Left forelimb (tissue), 1 donor: ENCODE measurements around the gene TLX2.
"Not testable (repeated sequence)": the region's sequence is repeated elsewhere in the genome, so short reads cannot be mapped to it uniquely, and the experiment has no call there.

Experiments used
- DNase-seq: peaks from one replicate; pipeline ENCODE4 v3.0.0-alpha.2; 2018; ENCODE audit warnings: low spot score

Gene TLX2

DNA sequence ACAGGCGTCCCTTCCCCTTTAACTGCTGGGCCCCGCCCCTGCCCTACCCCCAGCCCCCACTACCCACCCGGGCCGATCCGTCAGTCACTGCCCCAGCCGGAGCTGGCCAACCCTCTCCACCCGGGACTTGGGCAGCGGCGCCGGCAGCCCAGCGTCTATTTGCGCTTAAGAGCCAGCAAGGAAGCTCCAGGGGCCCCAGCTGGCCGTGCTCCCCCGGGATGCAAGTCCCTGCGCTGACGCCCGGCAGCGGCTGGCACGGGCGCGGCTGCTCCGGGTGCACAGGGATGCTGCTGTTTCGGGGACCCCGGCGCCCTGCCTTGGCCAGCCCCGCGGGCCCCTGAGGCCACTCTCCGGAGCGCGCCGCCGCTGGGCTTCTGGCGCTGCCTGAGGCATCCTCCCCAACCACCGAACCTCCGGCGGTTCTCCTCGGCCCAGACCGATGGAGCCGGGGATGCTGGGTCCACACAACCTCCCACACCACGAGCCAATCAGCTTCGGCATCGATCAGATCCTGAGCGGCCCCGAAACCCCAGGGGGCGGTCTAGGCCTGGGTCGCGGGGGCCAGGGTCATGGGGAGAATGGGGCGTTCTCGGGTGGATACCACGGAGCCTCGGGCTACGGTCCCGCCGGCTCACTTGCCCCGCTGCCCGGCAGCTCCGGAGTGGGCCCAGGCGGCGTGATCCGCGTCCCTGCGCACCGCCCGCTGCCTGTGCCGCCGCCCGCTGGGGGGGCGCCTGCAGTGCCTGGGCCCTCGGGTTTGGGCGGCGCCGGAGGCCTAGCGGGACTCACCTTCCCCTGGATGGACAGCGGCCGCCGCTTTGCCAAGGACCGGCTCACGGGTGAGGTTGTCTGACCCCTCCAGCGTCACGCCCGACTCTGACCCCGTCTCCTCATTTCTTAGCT lies at the start of gene TLX2:
Gene TLX2 (plus strand): TSS at position 83 of the 903 bp plus-strand sequence. CDS start 357 bp downstream, at position 440.
- DNase-seq, result no peak

DNA sequence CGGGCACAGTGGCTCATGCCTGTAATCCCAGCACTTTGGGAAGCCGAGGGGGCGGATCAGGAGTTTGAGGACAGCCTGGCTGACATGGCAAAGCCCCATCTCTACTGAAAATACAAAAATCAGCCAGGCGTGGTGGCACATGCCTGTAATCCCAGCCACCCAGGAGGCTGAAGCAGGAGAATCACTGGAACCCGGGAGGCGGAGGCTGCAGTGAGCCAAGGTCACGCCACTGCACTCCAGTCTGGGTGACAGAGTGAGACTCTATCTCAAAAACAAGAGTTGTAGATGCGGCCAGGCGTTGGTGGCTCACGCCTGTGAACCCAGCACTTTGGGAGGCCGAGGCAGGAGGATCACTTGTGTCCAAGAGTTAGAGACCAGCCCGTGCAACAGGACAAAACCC lies 43.5 kb upstream of the TLX2 start:
- DNase-seq, result not testable (repeated sequence)

DNA sequence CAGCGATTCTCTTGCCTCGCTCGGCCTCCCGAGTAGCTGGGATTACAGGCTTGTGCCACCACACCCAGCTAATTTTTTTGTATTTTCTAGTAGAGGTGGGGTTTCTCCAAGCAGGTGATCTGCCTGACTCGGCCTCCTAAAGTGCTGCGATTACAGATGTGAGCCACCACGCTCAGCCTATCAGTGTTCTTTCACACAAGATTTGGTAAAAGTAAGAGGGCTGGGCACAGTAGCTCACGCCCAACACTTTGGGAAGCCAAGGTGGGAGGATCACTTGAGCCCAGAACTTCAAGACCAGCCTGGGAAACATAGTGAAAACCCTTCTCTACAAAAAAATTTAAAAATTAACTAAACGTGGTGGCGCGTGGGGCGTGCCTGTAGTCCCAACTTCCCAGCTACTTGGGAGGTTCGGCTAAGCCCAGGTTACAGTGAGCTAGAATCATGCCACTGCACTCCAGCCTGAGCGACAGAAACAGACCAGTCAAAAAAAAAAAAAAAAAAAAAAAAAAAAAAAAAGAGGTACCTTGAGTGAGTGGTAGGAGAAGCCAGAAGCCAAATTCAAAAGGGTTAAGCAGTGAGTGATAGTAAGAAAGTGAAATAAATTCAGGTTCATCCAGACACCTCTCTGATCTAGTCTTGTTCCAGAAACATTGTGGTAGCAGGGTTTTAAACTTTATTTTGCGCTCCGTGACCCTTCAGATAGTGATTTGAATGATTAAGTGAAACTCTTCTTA lies 42.8 kb upstream of the TLX2 start:
- no peak for DNase-seq

DNA sequence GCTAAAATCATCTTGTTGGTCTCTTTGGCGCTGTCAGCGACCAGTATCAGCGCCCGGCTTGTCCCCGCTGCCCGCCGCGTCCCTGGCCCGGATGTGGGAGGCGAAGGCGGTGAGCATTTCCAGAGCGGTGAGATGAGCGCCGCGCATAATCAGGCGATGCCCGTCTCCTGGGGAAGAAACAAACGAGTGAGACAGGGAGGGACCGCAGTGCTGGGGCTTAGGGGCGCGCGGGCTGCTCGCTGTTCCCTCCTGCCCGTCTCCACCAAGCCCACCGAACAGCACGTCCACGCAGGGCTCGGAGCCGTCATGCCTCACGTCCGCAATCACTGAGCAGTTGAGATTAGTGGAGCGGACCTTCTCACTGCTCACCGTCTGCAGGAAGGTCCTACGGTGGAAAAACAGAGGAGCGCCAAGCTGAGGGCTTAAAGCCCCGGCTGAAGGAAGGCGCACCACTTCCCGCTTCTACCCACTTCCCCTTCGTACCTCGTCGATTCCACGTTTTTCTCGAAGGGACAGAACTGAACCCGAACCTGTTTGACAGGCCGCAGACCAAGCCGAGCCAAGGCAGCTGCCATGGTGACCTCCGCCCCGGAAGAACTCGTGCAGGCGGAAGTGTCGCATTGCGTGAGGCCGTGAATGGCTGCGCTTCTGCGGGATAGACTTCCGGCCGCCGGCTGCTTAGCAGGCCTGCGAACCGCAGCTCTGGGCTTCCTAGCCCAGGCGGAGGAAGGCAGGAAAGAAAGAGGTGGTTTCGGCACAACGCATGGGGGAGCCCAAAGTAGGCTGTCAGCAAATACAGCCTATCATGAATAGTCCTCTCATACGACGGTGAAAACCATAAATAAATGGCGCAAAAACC lies 41.9 kb upstream of the TLX2 start, which contains the start of gene MRPL53:
Gene MRPL53 (minus strand): TSS at position 595 of the 859 bp plus-strand sequence. CDS start 20 bp downstream, at position 575.
- peak; percentile 97 for DNase-seq

DNA sequence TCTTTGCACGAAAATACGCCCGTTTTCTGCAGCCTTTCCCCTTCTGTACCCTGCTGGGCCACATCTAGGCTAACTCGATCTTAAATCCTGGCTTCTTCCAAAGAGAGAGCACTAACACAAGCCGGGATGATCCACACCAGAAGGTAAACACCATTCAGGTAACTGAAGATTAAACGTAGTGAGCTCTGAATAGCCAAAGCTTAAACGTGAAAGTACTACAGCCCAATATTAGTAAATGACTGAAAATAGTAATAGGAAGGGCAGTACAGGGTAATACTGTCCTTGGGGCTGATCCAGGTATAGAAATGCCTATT lies 41.3 kb upstream of the TLX2 start:
- no peak for DNase-seq

DNA sequence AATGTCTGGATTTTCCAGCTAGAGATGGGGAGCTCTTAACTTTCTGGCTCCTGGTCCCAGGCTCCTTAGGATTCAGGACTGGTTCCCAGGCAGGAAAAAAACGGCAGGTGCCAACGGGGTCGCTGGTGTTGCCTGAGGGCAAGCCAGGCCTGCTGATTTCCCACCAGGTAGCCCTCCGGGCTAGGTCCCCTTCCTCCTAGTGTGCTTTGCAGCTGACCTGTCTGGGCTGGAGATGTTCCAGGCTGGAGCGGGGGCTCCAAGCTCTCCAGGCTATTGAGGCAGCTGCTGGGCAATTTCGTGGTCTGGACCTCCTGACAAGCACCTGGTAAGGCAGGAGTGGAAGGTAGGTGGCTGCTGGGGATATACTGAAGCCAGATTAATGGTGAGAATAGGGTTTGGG lies 39.8 kb upstream of the TLX2 start:
- no peak for DNase-seq

DNA sequence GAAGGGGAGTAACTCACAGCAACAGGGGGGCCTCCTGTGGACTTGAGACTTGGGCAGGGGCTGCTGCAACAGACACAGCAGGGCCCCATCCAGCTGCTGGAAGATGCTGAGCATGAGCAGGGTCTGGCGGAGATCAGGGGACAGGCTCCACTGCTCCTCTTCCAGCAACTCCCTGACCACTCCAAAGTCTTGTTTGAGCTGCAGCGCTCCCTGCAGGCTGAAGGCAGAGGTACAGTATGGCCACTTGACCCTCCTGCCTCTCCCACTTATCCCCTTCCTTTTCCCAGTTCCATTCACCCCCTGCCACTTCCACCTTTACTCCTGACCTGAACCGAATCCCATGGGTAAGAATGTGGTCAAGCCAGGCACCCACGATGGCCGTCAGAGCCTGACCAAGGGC lies 39.4 kb upstream of the TLX2 start:
- DNase-seq, result no peak

DNA sequence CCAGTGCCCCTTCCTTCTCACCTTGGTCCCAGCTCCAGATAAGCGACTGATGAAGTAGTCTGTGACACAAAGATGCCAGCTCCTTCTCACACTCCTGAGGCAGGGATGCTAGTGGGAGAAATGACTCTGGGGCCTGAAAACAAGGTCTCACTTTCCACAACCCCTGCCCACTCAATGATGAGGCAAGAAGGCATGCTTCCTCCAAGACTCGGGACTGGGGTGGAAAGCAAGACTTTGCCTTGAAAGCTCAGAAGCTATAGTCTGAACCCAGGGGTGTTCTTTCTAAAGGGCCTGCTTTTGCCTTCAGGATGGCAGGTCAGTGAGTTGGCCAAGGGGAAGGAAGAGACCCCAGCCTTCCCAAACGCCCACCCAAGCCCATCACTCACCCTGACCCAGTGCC lies 32.8 kb upstream of the TLX2 start:
- DNase-seq, result no peak

DNA sequence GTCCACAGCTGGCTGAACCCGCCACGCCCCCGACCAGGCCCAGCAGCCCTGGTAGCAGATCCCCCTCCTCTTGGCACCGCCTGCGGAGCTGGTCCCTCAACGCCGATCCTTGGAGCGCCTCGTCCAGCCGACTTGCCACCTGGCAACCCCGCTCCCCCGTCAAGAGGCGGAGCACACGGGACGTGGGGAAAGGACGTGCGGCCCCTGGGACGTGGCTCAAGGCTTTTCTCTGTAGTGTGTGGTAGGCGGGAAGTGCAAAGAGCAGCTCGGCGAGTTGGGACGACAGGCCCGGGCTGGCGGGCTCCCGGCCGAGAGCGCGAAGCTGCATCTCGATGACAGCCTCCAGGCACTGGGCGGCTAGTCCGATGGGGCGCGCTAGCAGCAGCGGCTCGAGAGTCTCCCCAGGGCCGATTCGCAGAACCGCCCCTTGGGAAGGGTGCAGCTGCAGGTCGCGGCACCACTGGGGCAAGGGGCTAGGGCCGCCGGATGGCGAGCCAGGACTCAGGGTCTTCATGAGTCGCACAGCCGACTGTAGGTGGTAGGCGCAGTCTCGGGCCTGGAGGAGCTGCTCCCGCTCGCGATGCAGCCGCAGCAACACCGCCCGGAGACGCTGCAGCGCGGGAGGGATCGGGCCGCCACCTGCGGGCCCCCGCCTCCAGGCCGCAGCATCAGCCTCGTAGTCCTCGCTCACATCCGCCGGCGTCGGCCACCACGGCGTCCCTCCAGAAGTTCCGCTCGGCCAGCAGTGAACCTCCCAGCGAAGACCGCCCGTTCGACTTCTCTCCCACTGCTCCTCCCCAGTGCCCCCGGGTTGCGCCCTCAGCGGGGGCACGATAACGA lies 32.1 kb upstream of the TLX2 start:
- DNase-seq, result no peak

DNA sequence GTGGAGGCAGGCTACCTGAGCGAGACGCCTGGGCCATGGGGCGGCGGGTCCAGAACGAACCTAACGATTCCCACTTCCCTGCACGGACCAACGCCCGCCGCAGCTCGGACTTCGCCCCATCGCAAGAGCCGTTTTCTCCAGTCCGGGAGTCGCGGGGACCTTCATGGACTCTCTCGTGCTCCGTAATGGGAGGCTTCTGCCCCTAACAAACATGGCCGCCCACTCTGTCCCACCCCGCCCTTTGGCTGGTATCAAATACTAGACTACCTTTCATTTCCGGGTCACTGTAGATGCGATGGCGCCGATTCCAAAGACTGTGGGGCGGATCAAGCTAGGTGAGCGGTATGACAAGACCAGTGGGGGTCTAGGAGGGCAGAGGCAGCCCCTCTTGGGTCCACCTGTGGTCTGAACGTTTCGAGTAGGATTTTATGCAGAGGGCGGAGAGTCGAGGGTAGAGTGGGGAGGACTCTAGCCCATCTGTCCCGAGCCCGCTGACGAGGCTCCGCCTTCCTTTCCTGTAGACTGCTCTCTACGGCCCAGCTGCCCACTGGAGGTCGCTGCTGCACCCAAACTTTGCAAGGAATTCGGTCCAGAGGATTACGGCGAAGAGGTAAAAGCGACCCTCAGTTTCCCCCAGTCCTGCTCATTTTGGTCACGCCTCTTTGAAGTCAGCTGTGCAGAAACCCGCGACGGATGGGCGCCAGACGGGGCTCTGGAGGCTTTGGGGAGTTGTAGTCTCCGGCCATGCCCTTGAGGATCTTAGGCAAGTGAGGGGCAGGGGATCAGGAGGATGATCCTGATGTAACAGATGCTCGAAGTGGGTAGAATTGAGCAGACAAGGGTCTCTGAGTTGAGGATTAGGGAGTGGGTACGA lies 31.2 kb upstream of the TLX2 start, which contains the start of the genes CCDC142 and TTC31:
Gene CCDC142 (minus strand): TSS at position 198 of the 874 bp plus-strand sequence. CDS start 161 bp downstream, at position 37.
Gene TTC31 (plus strand): TSS at position 281 of the 874 bp plus-strand sequence. CDS start 15 bp downstream, at position 296.
- DNase-seq, result peak; percentile 96

DNA sequence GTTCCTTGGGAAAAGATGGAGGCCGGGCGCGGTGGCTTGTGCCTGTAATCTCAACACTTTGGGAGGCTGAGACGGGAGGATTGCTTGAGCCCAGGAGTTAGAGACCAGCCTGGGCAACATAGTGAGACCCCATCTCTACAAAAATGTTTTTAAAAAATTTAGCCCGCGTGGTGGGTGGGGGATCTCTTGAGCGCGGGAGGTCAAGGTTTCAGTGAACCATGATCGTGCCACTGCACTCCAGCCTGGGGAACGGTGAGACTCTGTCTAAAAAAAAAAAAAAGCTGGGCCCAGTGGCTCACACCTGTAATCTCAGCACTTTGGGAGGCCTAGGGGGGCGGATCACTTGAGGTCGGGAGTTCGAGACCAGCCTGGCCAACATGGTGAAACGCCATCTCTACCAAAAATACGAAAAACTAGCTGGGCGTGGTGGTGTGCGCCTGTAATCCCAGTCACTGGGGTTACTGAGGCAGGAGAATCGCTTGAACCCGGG lies 30.5 kb upstream of the TLX2 start:
- not testable (repeated sequence) for DNase-seq

DNA sequence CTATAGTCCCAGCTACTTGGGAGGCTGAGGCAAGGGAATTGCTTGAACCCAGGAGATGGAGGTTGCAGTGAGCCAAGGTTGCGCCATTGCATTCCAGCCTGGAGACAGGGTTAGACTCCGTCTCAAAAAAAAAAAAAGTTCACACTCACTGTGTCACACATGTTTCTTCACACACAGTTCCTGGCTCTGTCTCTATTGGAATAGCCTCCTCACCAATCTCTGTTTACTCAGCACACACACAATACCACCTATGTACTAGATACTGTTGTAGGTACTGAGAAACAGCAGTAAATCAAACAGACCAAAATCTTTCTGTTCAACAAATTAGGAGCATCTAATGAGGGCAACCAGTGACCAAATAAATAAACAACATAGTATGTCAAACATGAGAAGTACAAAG lies 28.1 kb upstream of the TLX2 start:
- no peak for DNase-seq

DNA sequence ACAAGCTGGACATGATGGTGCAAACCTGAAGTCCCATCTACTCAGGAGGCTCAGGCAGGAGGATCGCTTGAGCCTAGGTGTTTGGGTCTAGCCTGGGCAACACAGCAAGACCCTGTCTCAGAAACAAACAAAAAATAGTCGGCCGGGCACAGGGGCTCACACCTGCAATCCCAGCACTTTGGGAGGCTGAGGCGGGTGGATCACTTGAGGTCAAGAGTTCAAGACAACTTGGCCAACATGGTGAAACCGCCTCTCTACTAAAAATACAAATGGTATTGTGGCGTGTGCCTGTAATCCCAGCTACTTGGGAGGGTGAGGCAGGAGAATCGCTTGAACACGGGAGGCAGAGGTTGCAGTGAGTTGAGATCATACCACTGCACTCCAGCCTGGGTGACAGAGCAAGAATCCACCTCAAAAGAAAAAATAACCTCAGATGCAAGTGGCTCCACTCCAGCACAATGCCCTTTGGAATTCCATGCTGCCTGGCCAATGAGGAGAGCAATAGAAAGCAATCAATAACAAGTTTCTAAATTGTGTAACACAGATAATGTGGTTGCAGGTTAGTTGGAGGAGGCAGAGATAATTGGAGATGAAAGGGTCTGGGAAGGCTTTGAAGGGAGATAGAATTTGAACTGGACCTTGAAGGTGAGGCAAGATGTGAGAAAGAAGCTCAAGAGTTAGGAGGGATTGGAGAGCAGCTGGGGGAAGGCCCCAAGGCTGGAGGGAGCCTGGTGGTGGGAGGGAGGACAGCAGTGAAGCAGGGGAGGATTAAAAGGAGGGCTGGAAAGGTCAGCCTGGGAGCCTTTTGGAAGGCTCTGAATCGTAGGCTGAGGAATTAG lies 25.4 kb upstream of the TLX2 start:
- no peak for DNase-seq

DNA sequence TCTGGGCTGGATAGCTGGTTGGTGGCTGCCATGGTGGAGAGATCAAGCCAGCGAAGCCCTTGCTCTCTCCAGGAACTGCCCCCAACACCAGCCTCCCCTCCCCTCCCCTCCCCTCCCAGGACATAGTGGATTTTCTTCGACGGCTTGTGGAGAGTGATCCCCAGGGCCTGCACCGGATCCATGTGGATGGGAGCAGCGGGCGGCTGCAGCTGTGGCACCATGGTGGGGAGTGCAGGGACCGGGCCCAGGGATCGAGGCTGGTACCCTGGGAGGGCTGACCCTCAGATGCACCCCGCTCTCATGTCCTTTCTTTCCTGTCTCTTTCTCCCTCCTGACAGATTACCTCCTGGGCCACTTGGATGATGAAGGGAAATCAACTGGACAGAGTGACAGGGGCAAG lies 24.3 kb upstream of the TLX2 start:
- DNase-seq, result no peak

DNA sequence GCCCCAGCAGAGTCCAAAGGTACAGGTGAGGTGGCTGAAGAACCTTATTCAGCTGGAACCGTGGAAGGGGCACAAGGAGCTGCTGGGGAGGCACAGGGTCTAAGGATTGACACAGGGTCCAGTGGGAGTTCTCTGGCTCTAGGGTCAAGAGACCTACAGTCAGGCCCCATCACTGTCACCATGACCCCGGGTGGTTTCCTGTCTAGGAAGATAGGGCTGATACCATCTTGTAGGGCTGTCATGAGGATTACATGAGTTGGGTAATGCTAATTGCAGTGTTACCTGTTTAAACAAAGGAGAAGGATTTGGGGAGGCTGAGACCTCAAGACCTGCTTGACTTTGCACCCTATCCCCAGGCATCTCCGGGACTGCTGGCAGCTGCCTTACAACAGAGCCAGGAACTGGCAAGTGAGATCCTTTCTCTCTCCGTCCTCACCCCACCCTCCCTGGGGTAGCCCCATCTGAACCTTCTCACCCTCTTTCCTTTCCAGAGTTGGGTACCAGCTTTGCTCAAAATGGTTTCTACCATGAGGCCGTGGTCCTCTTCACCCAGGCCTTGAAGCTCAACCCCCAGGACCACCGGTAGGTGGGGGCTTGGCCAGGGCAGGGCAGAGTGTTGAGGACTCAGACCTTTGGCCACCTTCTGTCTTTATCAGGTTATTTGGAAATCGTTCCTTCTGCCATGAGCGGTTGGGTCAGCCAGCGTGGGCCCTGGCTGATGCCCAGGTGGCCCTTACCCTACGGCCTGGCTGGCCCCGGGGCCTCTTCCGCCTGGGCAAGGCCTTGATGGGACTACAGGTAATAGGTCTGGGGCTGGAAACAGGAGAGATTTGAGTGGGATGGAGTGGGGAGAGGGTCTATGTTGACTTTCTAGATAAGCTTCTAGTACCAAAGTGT lies 22.4 kb upstream of the TLX2 start:
- no peak for DNase-seq

DNA sequence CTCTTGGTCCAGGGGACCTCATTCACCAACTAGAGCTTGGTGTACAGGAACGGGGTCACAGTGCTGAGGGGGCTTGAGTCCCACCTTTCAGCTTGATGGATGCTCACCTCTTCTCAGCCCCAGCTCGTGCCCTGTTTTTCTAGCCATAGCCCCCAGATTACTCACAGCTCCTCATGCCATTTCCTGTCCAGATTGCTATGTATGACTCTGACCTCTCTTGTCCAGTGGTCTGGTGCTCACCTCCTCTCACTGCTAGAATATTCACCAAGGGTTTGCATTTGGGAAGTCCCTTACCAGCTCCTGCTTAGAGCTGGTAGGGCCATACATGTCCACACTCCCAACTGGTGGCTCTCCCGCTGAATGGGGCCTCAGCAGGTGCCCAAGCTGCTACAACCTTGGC lies 20.7 kb upstream of the TLX2 start:
- no peak for DNase-seq

DNA sequence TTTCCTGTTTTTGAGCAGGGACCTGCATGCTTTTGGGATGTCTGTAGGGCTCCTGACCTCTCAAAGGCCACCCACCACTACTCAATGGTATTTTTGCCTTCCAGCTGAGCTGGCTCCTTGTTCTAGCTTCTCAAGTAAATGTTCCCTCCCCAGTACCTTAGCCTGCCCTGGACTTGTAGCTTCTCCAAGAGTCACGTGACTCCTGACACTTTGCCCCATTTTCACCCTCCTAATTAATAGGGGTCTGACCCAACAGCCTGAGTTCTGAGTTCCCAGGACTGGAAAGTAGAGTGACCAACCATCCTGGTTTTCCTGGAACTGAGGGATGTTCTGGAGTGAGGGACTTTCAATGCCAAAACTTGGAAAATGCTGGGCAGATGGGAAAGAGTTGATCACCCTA lies 18.8 kb upstream of the TLX2 start:
- no peak for DNase-seq
